Measurements from ENCODE around the gene GALNT5.

GALNT5 gene

DNA sequence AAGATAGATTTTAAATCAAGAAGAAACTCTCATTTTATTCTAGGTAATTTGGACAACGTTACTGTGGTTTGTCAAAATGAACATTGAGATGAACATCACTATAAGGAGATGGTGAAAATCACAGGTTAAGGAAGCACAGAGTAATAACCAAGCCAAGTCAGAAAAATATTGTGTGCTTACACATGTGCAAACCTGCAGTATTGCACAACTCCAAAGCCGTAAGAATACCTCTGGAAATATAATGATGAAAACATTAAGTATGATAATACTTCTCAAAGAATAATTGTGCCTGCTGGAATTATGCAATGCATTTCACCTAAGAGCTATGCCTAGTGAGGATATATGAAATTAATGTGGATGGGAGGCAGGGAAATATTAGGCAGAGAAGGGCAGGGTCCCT is 21.1 kb upstream of the GALNT5 start:
- H3K27ac Mint-ChIP-seq: no peak overlapping the region

DNA sequence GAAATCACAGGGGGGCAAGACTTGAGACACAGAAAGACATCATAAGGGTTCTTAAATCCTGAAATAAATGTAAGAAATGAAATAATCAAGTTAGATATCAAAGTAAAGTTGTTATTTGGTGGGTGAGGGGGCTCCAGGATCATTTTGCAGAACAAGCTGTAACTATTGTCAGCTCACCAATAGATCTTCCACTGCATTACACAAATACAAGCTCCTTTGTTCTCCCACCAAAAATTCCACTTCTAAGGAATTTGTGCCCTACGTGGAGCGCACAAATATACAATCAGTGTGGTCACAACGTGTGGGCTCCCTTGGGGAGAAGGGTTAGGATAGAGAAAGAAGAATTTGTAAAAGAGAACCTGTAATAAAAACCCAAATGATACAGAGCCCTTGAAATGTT is 19.2 kb upstream of the GALNT5 start:
- ATAC-seq (no peak), DNase-seq (no peak)
- no peaks in the 10 kb centered on the region for H3K36me3 Mint-ChIP-seq (ENCODE audit: low read depth)
- peaks cover 9% of the 10 kb centered on the region for H3K27me3 Mint-ChIP-seq
- H3K4me1 Mint-ChIP-seq: no peaks in the 10 kb centered on the region
- H3K9me3 Mint-ChIP-seq: no peaks in the 10 kb centered on the region
- H3K27ac Mint-ChIP-seq: no peak overlapping the region
- no peak overlapping the region for H3K4me3 Mint-ChIP-seq

More for the DNA sequence above, 21.1 kb upstream of the GALNT5 start:
- Mint-ChIP-seq H3K4me3 (no peak overlapping the region), H3K4me1 (no peaks in the 10 kb centered on the region), H3K27me3 (peaks cover 9% of the 10 kb centered on the region), H3K36me3 (ENCODE audit: low read depth) (no peaks in the 10 kb centered on the region), H3K9me3 (no peaks in the 10 kb centered on the region)
- DNase-seq (no peak), ATAC-seq (no peak)

DNA sequence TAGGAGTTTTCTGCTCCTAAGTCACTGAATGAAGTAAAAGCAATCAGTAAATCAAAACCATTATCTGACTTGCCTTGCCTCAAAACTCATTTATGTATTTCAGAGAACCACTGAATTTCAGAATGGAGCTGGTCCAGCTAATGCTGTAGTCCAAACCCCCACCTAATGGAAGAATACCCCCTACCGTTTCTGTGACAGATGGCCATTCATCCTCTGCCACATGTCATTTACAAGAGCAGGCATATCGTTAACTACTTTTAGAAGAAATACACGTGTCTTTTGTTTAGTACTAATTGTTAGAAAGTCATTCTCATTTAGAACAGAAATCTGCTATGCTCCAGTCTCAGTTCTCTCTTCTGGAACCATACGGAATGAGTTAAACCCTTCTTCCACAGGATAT is 12.8 kb upstream of the GALNT5 start:
- Mint-ChIP-seq H3K4me3 (no peak overlapping the region), H3K27ac (no peak overlapping the region), H3K9me3 (no peaks in the 10 kb centered on the region), H3K27me3 (peaks cover 8% of the 10 kb centered on the region), H3K36me3 (ENCODE audit: low read depth) (no peaks in the 10 kb centered on the region), H3K4me1 (peaks cover 20% of the 10 kb centered on the region)
- DNase-seq (no peak), ATAC-seq (no peak)

- H3K4me3 Mint-ChIP-seq: no peak overlapping the region
- peaks cover 20% of the 10 kb centered on the region for H3K4me1 Mint-ChIP-seq
- DNase-seq: no peak
- no peaks in the 10 kb centered on the region for H3K9me3 Mint-ChIP-seq
- H3K27ac Mint-ChIP-seq: no peak overlapping the region
- ATAC-seq: no peak
- H3K27me3 Mint-ChIP-seq: peaks cover 8% of the 10 kb centered on the region
- no peaks in the 10 kb centered on the region for H3K36me3 Mint-ChIP-seq (ENCODE audit: low read depth)
Observed at GRCh38 chr2:157245144-157245840, 12.2 kb upstream of the GALNT5 start.

DNA sequence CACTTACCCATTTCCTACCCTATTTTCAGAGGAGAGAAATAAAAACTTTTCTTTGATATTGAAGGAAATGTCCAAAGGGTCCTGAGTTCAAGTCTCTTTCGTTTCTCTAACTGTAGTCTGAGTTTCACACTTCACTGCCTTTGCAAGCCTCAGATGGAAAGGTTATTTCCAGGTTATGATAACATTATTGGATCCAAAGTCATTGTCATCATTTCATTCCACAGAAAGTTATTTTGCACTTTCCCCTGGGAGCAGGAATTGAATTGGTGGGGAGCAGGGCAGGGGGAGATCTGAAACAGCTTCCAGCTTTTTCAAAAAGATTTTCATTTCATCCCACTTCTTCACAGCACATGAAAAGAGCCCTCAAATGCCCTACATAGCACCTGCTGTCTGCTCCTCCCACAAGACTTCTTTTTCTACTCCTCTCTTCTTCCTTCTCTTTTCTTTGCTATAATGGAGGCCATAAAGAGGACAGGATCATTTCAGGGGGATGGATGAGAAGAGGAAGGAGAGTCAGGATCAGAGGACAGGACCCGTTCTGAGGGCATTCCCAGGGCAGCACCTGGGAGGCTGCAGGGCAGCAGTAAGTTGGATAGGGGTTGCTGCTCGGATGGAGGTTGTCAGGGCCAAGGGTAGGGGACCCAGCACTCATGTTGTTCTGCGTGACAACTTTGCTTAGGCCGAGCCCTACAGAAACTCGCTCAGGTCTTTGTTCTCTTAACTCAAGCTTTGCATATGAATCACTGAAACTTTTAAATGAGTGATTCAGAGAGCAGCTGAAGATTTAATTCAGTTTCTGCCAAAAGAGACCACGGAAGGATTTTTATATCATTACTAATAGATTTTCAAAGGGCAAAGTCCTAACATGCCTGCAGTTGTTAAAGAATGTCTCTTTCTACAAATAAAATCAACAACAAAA is 11.4 kb upstream of the GALNT5 start:
- ATAC-seq (peak; percentile 98), DNase-seq (peak; percentile 25)
- Mint-ChIP-seq H3K9me3 (no peaks in the 10 kb centered on the region), H3K27ac (peak overlapping the region; percentile 11), H3K36me3 (ENCODE audit: low read depth) (no peaks in the 10 kb centered on the region), H3K4me3 (no peak overlapping the region), H3K4me1 (peaks cover 20% of the 10 kb centered on the region), H3K27me3 (peaks cover 11% of the 10 kb centered on the region)

GRCh38 chr2:157246765-157247407 is 10.6 kb upstream of the GALNT5 start:
- Mint-ChIP-seq H3K27ac (no peak overlapping the region), H3K4me3 (no peak overlapping the region), H3K4me1 (peaks cover 20% of the 10 kb centered on the region), H3K36me3 (ENCODE audit: low read depth) (no peaks in the 10 kb centered on the region), H3K27me3 (peaks cover 11% of the 10 kb centered on the region), H3K9me3 (no peaks in the 10 kb centered on the region)
- ATAC-seq: no peak
- no peak for DNase-seq

- no peak overlapping the region for H3K4me3 Mint-ChIP-seq
- no peak overlapping the region for H3K27ac Mint-ChIP-seq
- no peaks in the 10 kb centered on the region for H3K36me3 Mint-ChIP-seq (ENCODE audit: low read depth)
- peaks cover 18% of the 10 kb centered on the region for H3K4me1 Mint-ChIP-seq
- peaks cover 14% of the 10 kb centered on the region for H3K27me3 Mint-ChIP-seq
- DNase-seq: no peak
- no peak for ATAC-seq
- no peaks in the 10 kb centered on the region for H3K9me3 Mint-ChIP-seq
Observed at GRCh38 chr2:157250836-157251235, 6.7 kb upstream of the GALNT5 start.

GRCh38 chr2:157251932-157252331 is 5.6 kb upstream of the GALNT5 start:
- no peak overlapping the region for H3K4me3 Mint-ChIP-seq
- peaks cover 14% of the 10 kb centered on the region for H3K27me3 Mint-ChIP-seq
- H3K9me3 Mint-ChIP-seq: no peaks in the 10 kb centered on the region
- ATAC-seq (no peak), DNase-seq (no peak)
- no peaks in the 10 kb centered on the region for H3K36me3 Mint-ChIP-seq (ENCODE audit: low read depth)
- H3K27ac Mint-ChIP-seq: no peak overlapping the region
- peaks cover 16% of the 10 kb centered on the region for H3K4me1 Mint-ChIP-seq

- no peaks in the 10 kb centered on the region for H3K36me3 Mint-ChIP-seq (ENCODE audit: low read depth)
- H3K4me1 Mint-ChIP-seq: peaks cover 18% of the 10 kb centered on the region
Observed at GRCh38 chr2:157252529-157252928, 5.0 kb upstream of the GALNT5 start.

DNA sequence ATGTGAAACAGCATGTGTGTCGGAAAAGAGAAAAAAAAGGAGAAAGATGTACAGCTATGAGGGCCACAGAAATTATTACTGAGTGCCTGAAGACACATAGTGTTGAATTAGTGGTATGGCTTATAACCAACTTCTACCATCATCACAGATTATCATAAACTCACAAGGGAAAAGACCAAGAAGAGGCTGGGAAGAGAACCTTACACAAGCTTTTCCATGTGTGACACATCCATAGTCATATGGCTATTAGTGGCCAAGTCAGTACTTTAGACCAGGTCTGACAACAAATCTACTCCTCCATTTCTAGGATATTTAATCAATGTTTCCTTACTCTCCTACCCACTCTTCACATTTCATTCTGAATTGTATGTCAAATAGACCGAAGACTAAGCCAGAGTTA is 3.5 kb upstream of the GALNT5 start:
- DNase-seq: no peak
- peaks cover 24% of the 10 kb centered on the region for H3K27me3 Mint-ChIP-seq
- H3K4me3 Mint-ChIP-seq: no peak overlapping the region
- no peak for ATAC-seq
- no peak overlapping the region for H3K27ac Mint-ChIP-seq
- peaks cover 25% of the 10 kb centered on the region for H3K4me1 Mint-ChIP-seq
- no peaks in the 10 kb centered on the region for H3K36me3 Mint-ChIP-seq (ENCODE audit: low read depth)
- no peaks in the 10 kb centered on the region for H3K9me3 Mint-ChIP-seq

More at GRCh38 chr2:157252529-157252928, 5.0 kb upstream of the GALNT5 start:
- peaks cover 15% of the 10 kb centered on the region for H3K27me3 Mint-ChIP-seq
- no peak overlapping the region for H3K27ac Mint-ChIP-seq
- ATAC-seq (no peak), DNase-seq (no peak)
- no peaks in the 10 kb centered on the region for H3K9me3 Mint-ChIP-seq
- no peak overlapping the region for H3K4me3 Mint-ChIP-seq

DNA sequence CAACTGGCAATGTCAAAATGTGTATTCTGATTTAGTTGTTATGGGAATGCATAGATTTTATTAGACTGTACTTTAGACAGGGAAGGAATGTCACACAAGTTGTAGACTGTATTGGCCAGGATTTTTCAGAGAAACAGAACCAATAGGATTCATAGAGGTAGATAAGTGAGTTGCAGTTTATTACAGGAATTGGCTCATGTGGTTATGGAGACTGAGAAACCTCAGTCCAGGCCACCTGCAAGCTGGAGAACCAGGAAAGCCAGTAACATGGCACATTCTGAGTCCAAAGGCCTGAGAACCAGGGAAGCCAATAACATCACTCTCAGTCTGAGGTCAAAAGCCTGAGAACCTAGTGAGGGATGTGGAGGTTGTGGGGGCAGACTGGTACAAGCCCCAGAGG is 1.8 kb upstream of the GALNT5 start:
- Mint-ChIP-seq H3K27me3 (peaks cover 20% of the 10 kb centered on the region), H3K9me3 (no peaks in the 10 kb centered on the region), H3K36me3 (ENCODE audit: low read depth) (no peaks in the 10 kb centered on the region), H3K4me1 (peaks cover 35% of the 10 kb centered on the region), H3K27ac (no peak overlapping the region), H3K4me3 (no peak overlapping the region)
- no peak for DNase-seq
- no peak for ATAC-seq

DNA sequence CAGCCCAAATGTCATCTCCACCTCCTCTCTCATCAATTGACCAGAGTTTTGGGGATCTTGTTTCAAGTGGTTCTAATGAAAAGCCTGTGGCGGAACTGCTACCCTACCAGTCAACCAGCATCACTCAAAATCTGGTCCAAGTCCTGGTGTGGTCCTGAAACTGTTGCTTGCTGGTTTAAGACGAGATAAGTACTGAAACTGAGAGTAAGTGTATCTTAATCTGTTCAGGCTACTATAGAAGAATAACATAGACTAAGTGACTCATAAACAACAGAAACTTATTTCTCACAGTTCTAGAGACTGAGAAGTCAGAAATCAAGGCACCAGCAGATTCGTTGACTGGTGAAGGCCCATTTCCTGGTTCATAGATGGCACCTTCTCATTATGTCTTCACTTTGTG is 879 bp upstream of the GALNT5 start:
- Mint-ChIP-seq H3K36me3 (ENCODE audit: low read depth) (no peaks in the 10 kb centered on the region), H3K4me3 (no peak overlapping the region), H3K27me3 (peaks cover 18% of the 10 kb centered on the region), H3K4me1 (peaks cover 44% of the 10 kb centered on the region), H3K9me3 (no peaks in the 10 kb centered on the region), H3K27ac (no peak overlapping the region)
- peak; percentile 71 for ATAC-seq
- DNase-seq: peak; percentile 10

DNA sequence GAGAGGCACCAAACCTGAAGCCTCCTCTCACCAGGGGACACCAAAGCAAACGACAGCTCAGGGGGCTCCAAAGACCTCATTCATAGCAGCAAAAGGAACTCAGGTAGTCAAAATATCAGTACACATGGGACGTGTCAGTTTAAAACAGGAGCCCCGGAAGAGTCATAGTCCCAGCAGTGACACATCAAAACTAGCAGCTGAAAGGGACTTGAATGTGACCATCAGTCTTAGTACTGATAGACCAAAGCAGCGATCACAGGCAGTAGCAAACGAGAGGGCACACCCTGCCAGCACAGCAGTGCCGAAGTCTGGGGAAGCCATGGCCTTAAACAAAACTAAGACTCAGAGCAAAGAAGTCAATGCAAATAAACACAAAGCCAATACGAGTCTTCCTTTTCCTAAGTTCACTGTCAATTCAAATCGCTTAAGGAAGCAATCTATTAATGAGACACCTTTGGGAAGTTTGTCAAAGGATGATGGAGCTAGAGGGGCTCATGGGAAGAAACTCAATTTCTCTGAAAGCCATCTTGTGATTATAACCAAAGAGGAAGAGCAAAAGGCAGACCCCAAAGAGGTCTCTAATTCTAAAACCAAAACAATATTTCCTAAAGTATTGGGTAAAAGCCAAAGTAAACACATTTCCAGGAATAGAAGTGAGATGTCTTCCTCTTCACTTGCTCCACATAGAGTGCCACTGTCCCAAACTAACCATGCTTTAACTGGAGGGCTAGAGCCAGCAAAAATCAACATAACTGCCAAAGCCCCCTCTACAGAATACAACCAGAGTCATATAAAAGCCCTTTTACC is 1.2 kb downstream of the GALNT5 start:
- DNase-seq (no peak), ATAC-seq (no peak)
- Mint-ChIP-seq H3K9me3 (no peaks in the 10 kb centered on the region), H3K27ac (no peak overlapping the region), H3K36me3 (ENCODE audit: low read depth) (no peaks in the 10 kb centered on the region), H3K27me3 (peaks cover 19% of the 10 kb centered on the region), H3K4me1 (peaks cover 59% of the 10 kb centered on the region), H3K4me3 (no peak overlapping the region)

DNA sequence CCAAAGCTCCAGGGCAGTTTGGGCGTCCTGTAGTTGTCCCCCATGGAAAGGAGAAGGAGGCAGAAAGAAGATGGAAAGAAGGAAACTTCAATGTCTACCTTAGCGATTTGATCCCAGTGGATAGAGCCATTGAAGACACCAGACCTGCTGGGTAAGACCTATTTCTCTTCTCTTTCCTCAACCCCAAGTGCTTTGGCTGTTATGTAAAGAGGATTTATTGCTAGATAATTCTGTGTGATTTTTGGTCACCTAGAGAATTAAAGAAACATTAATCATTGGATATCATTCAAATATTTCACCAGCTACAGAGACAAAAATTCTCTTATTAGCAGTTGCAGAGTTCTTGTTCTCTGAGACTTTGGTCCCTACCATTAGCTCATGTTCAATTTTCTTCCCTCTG is 1.9 kb downstream of the GALNT5 start:
- ATAC-seq (no peak), DNase-seq (no peak)
- H3K36me3 Mint-ChIP-seq (ENCODE audit: low read depth): no peaks in the 10 kb centered on the region
- no peaks in the 10 kb centered on the region for H3K9me3 Mint-ChIP-seq
- peaks cover 15% of the 10 kb centered on the region for H3K27me3 Mint-ChIP-seq
- H3K4me3 Mint-ChIP-seq: no peak overlapping the region
- peaks cover 59% of the 10 kb centered on the region for H3K4me1 Mint-ChIP-seq
- H3K27ac Mint-ChIP-seq: no peak overlapping the region

All from activated naive CD8-positive, alpha-beta T cell treated with anti-CD3 and anti-CD28 coated beads, Interleukin-2, amount 50 U/mL, for 24 hours (primary cell).